H9 (cell line): ENCODE results near the gene CHRNA3. TPM values are rescaled to one million over a fixed set of nuclear protein-coding genes. Genes with fewer than 3 reads are reported as not detected.

Experiments
- DNase-seq: peaks from one replicate; pipeline ENCODE4 v3.0.0-alpha.2; 2017
- H2AFZ ChIP-seq: one replicate; pipeline ENCODE4 v1.6.1; 2013; ENCODE audit warnings: mild to moderate bottlenecking, low read length, control low read depth, moderate library complexity
- H2AK5ac ChIP-seq: 2 replicates; pipeline ENCODE4 v1.6.1; 2013; ENCODE audit warnings: low read length, control low read depth, mixed read lengths; ENCODE audit not compliant: insufficient read length
- H2BK120ac ChIP-seq: one replicate; pipeline ENCODE4 v1.6.1; 2013; ENCODE audit warnings: low read depth, mild to moderate bottlenecking, low read length, control low read depth, inconsistent platforms; ENCODE audit not compliant: poor library complexity, severe bottlenecking
- H2BK12ac ChIP-seq: 2 replicates; pipeline ENCODE4 v1.6.1; 2013; ENCODE audit warnings: low read length, control low read depth, mixed read lengths, low read depth; ENCODE audit not compliant: insufficient read length
- H2BK15ac ChIP-seq: 2 replicates; pipeline ENCODE4 v1.6.1; 2013; ENCODE audit warnings: low read depth, low read length, control low read depth
- H2BK20ac ChIP-seq: one replicate; pipeline ENCODE4 v1.6.1; 2013; ENCODE audit warnings: low read depth, mild to moderate bottlenecking, low read length, control low read depth, inconsistent platforms; ENCODE audit not compliant: poor library complexity, severe bottlenecking
- H2BK5ac ChIP-seq: 2 replicates; pipeline ENCODE4 v1.6.1; 2013; ENCODE audit warnings: low read length, control low read depth, mixed read lengths; ENCODE audit not compliant: insufficient read length
- H3K14ac ChIP-seq: 2 replicates; pipeline ENCODE4 v1.6.1; 2013; ENCODE audit warnings: low read length, control low read depth; ENCODE audit not compliant: insufficient read depth
- H3K18ac ChIP-seq: 2 replicates; pipeline ENCODE4 v1.6.1; 2013; ENCODE audit warnings: low read depth, mild to moderate bottlenecking, mixed read lengths, low read length, control low read depth; ENCODE audit not compliant: insufficient read length
- H3K23ac ChIP-seq: 2 replicates; pipeline ENCODE4 v1.6.1; 2013; ENCODE audit warnings: low read length, control low read depth, mixed read lengths, low read depth; ENCODE audit not compliant: insufficient read length
- H3K23me2 ChIP-seq: 2 replicates; pipeline ENCODE4 v1.6.1; 2013; ENCODE audit warnings: low read depth, mild to moderate bottlenecking, mixed read lengths, low read length, control low read depth; ENCODE audit not compliant: insufficient read length, poor library complexity, severe bottlenecking
- H3K27ac ChIP-seq: 2 replicates; pipeline ENCODE4 v1.5.1; 2013; ENCODE audit warnings: low read length, control low read depth, mixed read lengths, low read depth; ENCODE audit not compliant: insufficient read length
- H3K27me3 ChIP-seq: 2 replicates; pipeline ENCODE4 v1.6.1; 2013; ENCODE audit warnings: low read length, control low read depth, inconsistent platforms; ENCODE audit not compliant: insufficient read depth
- H3K4ac ChIP-seq: 2 replicates; pipeline ENCODE4 v1.6.1; 2013; ENCODE audit warnings: low read depth, mild to moderate bottlenecking, control low read depth, inconsistent platforms, low read length, moderate library complexity
- H3K4me1 ChIP-seq: 2 replicates; pipeline ENCODE4 v1.6.1; 2013; ENCODE audit warnings: low read length, control low read depth, inconsistent platforms; ENCODE audit not compliant: insufficient read depth
- H3K4me2 ChIP-seq: 2 replicates; pipeline ENCODE4 v1.6.1; 2013; ENCODE audit warnings: low read length, control low read depth, mixed read lengths; ENCODE audit not compliant: insufficient read length, insufficient read depth
- H3K56ac ChIP-seq: 2 replicates; pipeline ENCODE4 v1.6.1; 2013; ENCODE audit warnings: low read depth, mild to moderate bottlenecking, mixed read lengths, low read length, control low read depth; ENCODE audit not compliant: insufficient read length
- H3K79me1 ChIP-seq: 2 replicates; pipeline ENCODE4 v1.6.1; 2013; ENCODE audit warnings: low read depth, mild to moderate bottlenecking, moderate library complexity, low read length, control low read depth, inconsistent platforms; ENCODE audit not compliant: insufficient read depth, poor library complexity, severe bottlenecking
- H3K79me2 ChIP-seq: 2 replicates; pipeline ENCODE4 v1.6.1; 2013; ENCODE audit warnings: low read length, control low read depth, inconsistent platforms; ENCODE audit not compliant: insufficient read depth
- H3K9ac ChIP-seq: 2 replicates; pipeline ENCODE4 v1.6.1; 2013; ENCODE audit warnings: low read length, control low read depth, mixed read lengths; ENCODE audit not compliant: insufficient read length; ENCODE audit errors: extremely low read depth
- H3K9me3 ChIP-seq: one replicate; pipeline ENCODE4 v1.6.1; 2013; ENCODE audit warnings: low read depth, low read length, inconsistent platforms; ENCODE audit not compliant: control insufficient read depth
- H3T11ph ChIP-seq: one replicate; pipeline ENCODE4 v1.6.1; 2013; ENCODE audit warnings: mild to moderate bottlenecking, low read length, control low read depth, inconsistent platforms
- H4K20me1 ChIP-seq: one replicate; pipeline ENCODE4 v1.6.1; 2013; ENCODE audit not compliant: control insufficient read depth, insufficient read length, insufficient read depth
- H4K5ac ChIP-seq: 2 replicates; pipeline ENCODE4 v1.6.1; 2013; ENCODE audit warnings: low read depth, mild to moderate bottlenecking, mixed read lengths, low read length, control low read depth; ENCODE audit not compliant: insufficient read length
- H4K8ac ChIP-seq: replicated peaks from 2 replicates; pipeline ENCODE4 v1.6.1; 2013; ENCODE audit warnings: low read length, control low read depth, mixed read lengths, low read depth; ENCODE audit not compliant: insufficient read length
- H4K91ac ChIP-seq: 2 replicates; pipeline ENCODE4 v1.6.1; 2013; ENCODE audit warnings: low read depth, mild to moderate bottlenecking, moderate library complexity, mixed read lengths, low read length, control low read depth; ENCODE audit not compliant: insufficient read length
- H3K27ac Mint-ChIP-seq, 3 experiments: 2 replicates in 2 of 3; 3 replicates in 1 of 3; pipeline ENCODE4 v1.8.0; 2020 to 2021; ENCODE audit warnings: mixed read lengths in 3 of 3, mild to moderate bottlenecking in 1 of 3, moderate library complexity in 1 of 3
- H3K27me3 Mint-ChIP-seq: 2 replicates; pipeline ENCODE4 v1.8.0; 2021; ENCODE audit warnings: low read depth, mild to moderate bottlenecking, moderate library complexity, mixed read lengths
- H3K36me3 Mint-ChIP-seq, 3 experiments: 2 replicates in 2 of 3; 3 replicates in 1 of 3; pipeline ENCODE4 v1.8.0; 2020 to 2021; ENCODE audit warnings: low read depth in 3 of 3, mixed read lengths in 3 of 3; ENCODE audit not compliant: insufficient read depth in 1 of 3
- H3K4me1 Mint-ChIP-seq, 2 experiments: 2 replicates each; pipeline ENCODE4 v1.8.0; 2020; ENCODE audit warnings: mixed read lengths in 2 of 2
- H3K4me3 Mint-ChIP-seq, 2 experiments: 2 replicates in 1 of 2; 3 replicates in 1 of 2; pipeline ENCODE4 v1.8.0; 2020 to 2021; ENCODE audit warnings: mild to moderate bottlenecking in 2 of 2, mixed read lengths in 2 of 2, moderate library complexity in 1 of 2
- H3K9me3 Mint-ChIP-seq, 2 experiments: 2 replicates in 1 of 2; 3 replicates in 1 of 2; pipeline ENCODE4 v1.8.0; 2020; ENCODE audit warnings: mild to moderate bottlenecking in 2 of 2, mixed read lengths in 2 of 2, moderate library complexity in 1 of 2
- CTCF ChIP-seq: fragments of 200-600 bp; sonication (generic); conservative IDR thresholded peaks from 3 replicates; pipeline ENCODE4 v1.8.0; 2021; ENCODE audit warnings: antibody characterized with exemption, mild to moderate bottlenecking
- WGBS: extraction: QIAGEN DNeasy Blood & Tissue Kit; methylation state at CpG from one replicate; pipeline ENCODE4 v1.1.7; 2013; ENCODE audit warnings: missing lambda C conversion rate, low lambda C conversion rate, mixed read lengths; ENCODE audit not compliant: insufficient read length; ENCODE audit errors: extremely low coverage; 5-methylcytosine and 5-hydroxymethylcytosine counted together
- total RNA-seq: library from RNA; stranded (reverse); gene quantifications from 2 replicates; pipeline ENCODE4 v1.2.1, GENCODE V29; 2021

The CHRNA3 gene
- total RNA-seq, 1 experiment from 2014 or later: 0.81 TPM

- Histone ChIP-seq H2BK5ac (no peak overlapping the region), H3K4me2 (no peak overlapping the region), H4K20me1 (no peaks in the 10 kb centered on the region), H2BK15ac (no peak overlapping the region), H3K79me1 (no peaks in the 10 kb centered on the region), H3K14ac (no peak overlapping the region), H3K4ac (no peak overlapping the region), H3K27me3 (peaks cover 8% of the 10 kb centered on the region; the same call in 1 of the 2 replicates), H2AFZ (no peak overlapping the region), H3K9me3 (no peaks in the 10 kb centered on the region), H3K9ac (no peak overlapping the region), H2AK5ac (no peak overlapping the region), H2BK20ac (no peak overlapping the region), H3K18ac (no peak overlapping the region), H3K4me1 (no peaks in the 10 kb centered on the region), H4K91ac (no peak overlapping the region), H3K23me2 (peaks cover 10% of the 10 kb centered on the region), H2BK120ac (no peak overlapping the region), H3K27ac (no peak overlapping the region), H4K5ac (no peak overlapping the region), H3K23ac (no peak overlapping the region), H3K79me2 (no peaks in the 10 kb centered on the region), H4K8ac (no peak overlapping the region), H3K56ac (no peak overlapping the region), H2BK12ac (no peak overlapping the region), H3T11ph (no peak overlapping the region)
- Mint-ChIP-seq H3K36me3 (no peaks in the 10 kb centered on the region), H3K27ac (no peak overlapping the region), H3K27me3 (peaks cover 42% of the 10 kb centered on the region), H3K4me1 (peaks cover 13 to 21% of the 10 kb centered on the region in 2 experiments), H3K4me3 (no peak overlapping the region), H3K9me3 (peaks cover 2 to 4% of the 10 kb centered on the region in 2 experiments; a peak in 2 of 5 replicates)
- no CpG with 5 or more reads among the region's 8 CpGs for WGBS
- no peak for DNase-seq
- no peak for TF ChIP-seq CTCF
Observed at GRCh38 chr15:78618064-78618463, 2.7 kb downstream of the CHRNA3 start.
